GM23338 (cell line): ENCODE measurements around the gene CNNM3. TPM values are rescaled to one million over a fixed set of nuclear protein-coding genes. Genes with fewer than 3 reads are reported as not detected.

Source experiments
- ATAC-seq: fragments of 200-7000 bp; cut with Tn5 transposase; 3 replicates; pipeline ENCODE4 v1.9.1; 2020
- DNase-seq: peaks from one replicate; pipeline ENCODE4 v3.0.0-alpha.2; 2015; ENCODE audit warnings: low spot score
- H2AFZ ChIP-seq: fragments of 200-600 bp; sonication (generic); 2 replicates; pipeline ENCODE4 v1.8.0; 2016; ENCODE audit warnings: antibody characterized with exemption, mild to moderate bottlenecking, moderate library complexity
- H3F3A ChIP-seq: fragments of 200-600 bp; sonication (generic); replicated peaks from 2 replicates; pipeline ENCODE4 v1.8.0; 2017; ENCODE audit warnings: antibody characterized with exemption, mixed run types, low read depth
- H3K27ac ChIP-seq: fragments of 200-600 bp; sonication (generic); 2 replicates; pipeline ENCODE4 v1.6.1; 2016; ENCODE audit warnings: low read depth
- H3K27me3 ChIP-seq: fragments of 200-600 bp; sonication (generic); 2 replicates; pipeline ENCODE4 v1.8.0; 2016; ENCODE audit warnings: mild to moderate bottlenecking, mixed run types, moderate library complexity; ENCODE audit not compliant: insufficient read depth
- H3K36me3 ChIP-seq: fragments of 200-600 bp; sonication (generic); 2 replicates; pipeline ENCODE4 v1.8.0; 2016; ENCODE audit warnings: mild to moderate bottlenecking; ENCODE audit not compliant: insufficient read depth
- H3K4me1 ChIP-seq: fragments of 200-600 bp; sonication (generic); 2 replicates; pipeline ENCODE4 v1.8.0; 2016; ENCODE audit warnings: mild to moderate bottlenecking, moderate library complexity; ENCODE audit not compliant: insufficient read depth
- H3K4me2 ChIP-seq: fragments of 200-600 bp; sonication (generic); 2 replicates; pipeline ENCODE4 v1.7.1; 2017; ENCODE audit warnings: mixed run types
- H3K4me3 ChIP-seq: fragments of 200-600 bp; sonication (generic); 2 replicates; pipeline ENCODE4 v1.6.1; 2016; ENCODE audit warnings: mixed run types
- H3K79me2 ChIP-seq: fragments of 200-600 bp; sonication (generic); replicated peaks from 2 replicates; pipeline ENCODE4 v1.8.0; 2017; ENCODE audit warnings: mild to moderate bottlenecking; ENCODE audit not compliant: insufficient read depth
- H3K9me2 ChIP-seq: fragments of 200-600 bp; sonication (generic); 2 replicates; pipeline ENCODE4 v1.8.0; 2017; ENCODE audit not compliant: insufficient read depth
- H4K20me1 ChIP-seq: fragments of 200-600 bp; sonication (generic); replicated peaks from 2 replicates; pipeline ENCODE4 v1.8.0; 2017; ENCODE audit warnings: mild to moderate bottlenecking; ENCODE audit not compliant: insufficient read depth
- H3K27ac Mint-ChIP-seq: 2 replicates; pipeline ENCODE4 v1.8.0; 2020; ENCODE audit warnings: inconsistent platforms, mild to moderate bottlenecking, moderate library complexity, mixed read lengths
- H3K27me3 Mint-ChIP-seq: 3 replicates; pipeline ENCODE4 v1.8.0; 2022; ENCODE audit warnings: low read depth, mild to moderate bottlenecking, moderate library complexity, mixed read lengths, inconsistent platforms; ENCODE audit not compliant: insufficient read depth, poor library complexity
- H3K36me3 Mint-ChIP-seq: 3 replicates; pipeline ENCODE4 v1.8.0; 2021; ENCODE audit warnings: low read depth, mild to moderate bottlenecking, inconsistent platforms, moderate library complexity, mixed read lengths
- H3K4me1 Mint-ChIP-seq: 3 replicates; pipeline ENCODE4 v1.8.0; 2020; ENCODE audit warnings: mild to moderate bottlenecking, inconsistent platforms, mixed read lengths
- H3K4me3 Mint-ChIP-seq: 3 replicates; pipeline ENCODE4 v1.8.0; 2021; ENCODE audit warnings: moderate library complexity, mild to moderate bottlenecking, inconsistent platforms, mixed read lengths
- H3K9me3 Mint-ChIP-seq: 3 replicates; pipeline ENCODE4 v1.8.0; 2020; ENCODE audit warnings: moderate library complexity, mild to moderate bottlenecking, inconsistent platforms, mixed read lengths
- NANOG ChIP-seq: IDR thresholded peaks from 2 replicates; pipeline ENCODE4 v1.6.1; 2016; ENCODE audit warnings: antibody characterized with exemption, borderline replicate concordance
- POLR2AphosphoS5 ChIP-seq: IDR thresholded peaks from 2 replicates; pipeline ENCODE4 v1.6.1; 2016; ENCODE audit warnings: antibody characterized with exemption, low read depth
- STAT1 ChIP-seq: IDR thresholded peaks from one replicate; pipeline ENCODE4 v1.6.1; 2016; ENCODE audit warnings: antibody characterized with exemption; ENCODE audit not compliant: unreplicated experiment
- ZNF114 ChIP-seq: fragments of 250-450 bp; sonication (Bioruptor Pico); IDR thresholded peaks from 2 replicates; pipeline ENCODE4 v1.5.0; 2020; ENCODE audit warnings: mild to moderate bottlenecking, moderate library complexity
- polyA plus RNA-seq: library from polyadenylated mRNA; unstranded; fragments of >200 nt; fragmentation: Nextera tagmentation; extraction: Ambion mirVana; gene quantifications from 2 replicates; pipeline ENCODE4 v1.2.1, GENCODE V29; 2016
- total RNA-seq: library from RNA; depleted of rRNA; stranded (reverse); fragments of >200 nt; shearing (Covaris generic); gene quantifications from 2 replicates; pipeline ENCODE4 v1.2.3, GENCODE V29; 2014
- TF ChIP-seq, protein P1 (sequence below): fragments of 250-450 bp; sonication (Bioruptor Pico); IDR thresholded peaks from 2 replicates; pipeline ENCODE4 v1.5.0; 2020; ENCODE audit warnings: mild to moderate bottlenecking, moderate library complexity
- TF ChIP-seq, protein P2 (sequence below): IDR thresholded peaks from one replicate; pipeline ENCODE4 v1.6.1; 2018; ENCODE audit warnings: antibody characterized with exemption; ENCODE audit not compliant: unreplicated experiment

The CNNM3 gene
- total and polyA plus RNA-seq, 2 experiments from 2014 or later, result 5.3 to 25.7 TPM

DNA sequence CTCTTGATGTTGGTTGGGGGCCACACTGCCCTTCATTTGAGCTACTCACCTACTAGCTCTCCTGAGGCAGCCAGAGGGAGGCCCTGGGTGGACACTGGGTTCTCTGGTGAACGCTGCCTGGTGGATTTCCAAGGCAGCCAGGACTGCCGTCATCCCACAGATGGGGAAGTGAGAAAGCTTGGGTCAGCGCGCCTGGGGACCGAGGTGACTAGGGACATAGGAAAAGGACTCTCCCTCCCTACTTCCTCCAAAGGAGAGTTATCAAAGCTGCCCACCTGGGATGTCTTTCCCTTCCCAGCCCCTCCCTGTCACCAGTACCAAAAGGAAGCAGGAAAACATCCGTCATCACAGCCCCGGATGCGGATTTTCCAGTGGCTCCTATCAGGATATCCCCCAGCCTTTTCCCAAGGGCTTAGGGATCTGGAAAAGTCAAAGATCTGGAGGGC lies 57.6 kb downstream of the CNNM3 start (continued):
- TF ChIP-seq, protein P1, sequence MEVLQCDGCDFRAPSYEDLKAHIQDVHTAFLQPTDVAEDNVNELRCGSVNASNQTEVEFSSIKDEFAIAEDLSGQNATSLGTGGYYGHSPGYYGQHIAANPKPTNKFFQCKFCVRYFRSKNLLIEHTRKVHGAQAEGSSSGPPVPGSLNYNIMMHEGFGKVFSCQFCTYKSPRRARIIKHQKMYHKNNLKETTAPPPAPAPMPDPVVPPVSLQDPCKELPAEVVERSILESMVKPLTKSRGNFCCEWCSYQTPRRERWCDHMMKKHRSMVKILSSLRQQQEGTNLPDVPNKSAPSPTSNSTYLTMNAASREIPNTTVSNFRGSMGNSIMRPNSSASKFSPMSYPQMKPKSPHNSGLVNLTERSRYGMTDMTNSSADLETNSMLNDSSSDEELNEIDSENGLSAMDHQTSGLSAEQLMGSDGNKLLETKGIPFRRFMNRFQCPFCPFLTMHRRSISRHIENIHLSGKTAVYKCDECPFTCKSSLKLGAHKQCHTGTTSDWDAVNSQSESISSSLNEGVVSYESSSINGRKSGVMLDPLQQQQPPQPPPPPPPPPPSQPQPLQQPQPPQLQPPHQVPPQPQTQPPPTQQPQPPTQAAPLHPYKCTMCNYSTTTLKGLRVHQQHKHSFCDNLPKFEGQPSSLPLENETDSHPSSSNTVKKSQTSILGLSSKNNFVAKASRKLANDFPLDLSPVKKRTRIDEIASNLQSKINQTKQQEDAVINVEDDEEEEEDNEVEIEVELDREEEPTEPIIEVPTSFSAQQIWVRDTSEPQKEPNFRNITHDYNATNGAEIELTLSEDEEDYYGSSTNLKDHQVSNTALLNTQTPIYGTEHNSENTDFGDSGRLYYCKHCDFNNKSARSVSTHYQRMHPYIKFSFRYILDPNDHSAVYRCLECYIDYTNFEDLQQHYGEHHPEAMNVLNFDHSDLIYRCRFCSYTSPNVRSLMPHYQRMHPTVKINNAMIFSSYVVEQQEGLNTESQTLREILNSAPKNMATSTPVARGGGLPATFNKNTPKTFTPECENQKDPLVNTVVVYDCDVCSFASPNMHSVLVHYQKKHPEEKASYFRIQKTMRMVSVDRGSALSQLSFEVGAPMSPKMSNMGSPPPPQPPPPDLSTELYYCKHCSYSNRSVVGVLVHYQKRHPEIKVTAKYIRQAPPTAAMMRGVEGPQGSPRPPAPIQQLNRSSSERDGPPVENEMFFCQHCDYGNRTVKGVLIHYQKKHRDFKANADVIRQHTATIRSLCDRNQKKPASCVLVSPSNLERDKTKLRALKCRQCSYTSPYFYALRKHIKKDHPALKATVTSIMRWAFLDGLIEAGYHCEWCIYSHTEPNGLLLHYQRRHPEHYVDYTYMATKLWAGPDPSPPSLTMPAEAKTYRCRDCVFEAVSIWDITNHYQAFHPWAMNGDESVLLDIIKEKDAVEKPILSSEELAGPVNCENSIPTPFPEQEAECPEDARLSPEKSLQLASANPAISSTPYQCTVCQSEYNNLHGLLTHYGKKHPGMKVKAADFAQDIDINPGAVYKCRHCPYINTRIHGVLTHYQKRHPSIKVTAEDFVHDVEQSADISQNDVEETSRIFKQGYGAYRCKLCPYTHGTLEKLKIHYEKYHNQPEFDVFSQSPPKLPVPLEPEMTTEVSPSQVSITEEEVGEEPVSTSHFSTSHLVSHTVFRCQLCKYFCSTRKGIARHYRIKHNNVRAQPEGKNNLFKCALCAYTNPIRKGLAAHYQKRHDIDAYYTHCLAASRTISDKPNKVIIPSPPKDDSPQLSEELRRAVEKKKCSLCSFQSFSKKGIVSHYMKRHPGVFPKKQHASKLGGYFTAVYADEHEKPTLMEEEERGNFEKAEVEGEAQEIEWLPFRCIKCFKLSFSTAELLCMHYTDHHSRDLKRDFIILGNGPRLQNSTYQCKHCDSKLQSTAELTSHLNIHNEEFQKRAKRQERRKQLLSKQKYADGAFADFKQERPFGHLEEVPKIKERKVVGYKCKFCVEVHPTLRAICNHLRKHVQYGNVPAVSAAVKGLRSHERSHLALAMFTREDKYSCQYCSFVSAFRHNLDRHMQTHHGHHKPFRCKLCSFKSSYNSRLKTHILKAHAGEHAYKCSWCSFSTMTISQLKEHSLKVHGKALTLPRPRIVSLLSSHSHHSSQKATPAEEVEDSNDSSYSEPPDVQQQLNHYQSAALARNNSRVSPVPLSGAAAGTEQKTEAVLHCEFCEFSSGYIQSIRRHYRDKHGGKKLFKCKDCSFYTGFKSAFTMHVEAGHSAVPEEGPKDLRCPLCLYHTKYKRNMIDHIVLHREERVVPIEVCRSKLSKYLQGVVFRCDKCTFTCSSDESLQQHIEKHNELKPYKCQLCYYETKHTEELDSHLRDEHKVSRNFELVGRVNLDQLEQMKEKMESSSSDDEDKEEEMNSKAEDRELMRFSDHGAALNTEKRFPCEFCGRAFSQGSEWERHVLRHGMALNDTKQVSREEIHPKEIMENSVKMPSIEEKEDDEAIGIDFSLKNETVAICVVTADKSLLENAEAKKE (CRISPR knock-in tag), result no peak

DNA sequence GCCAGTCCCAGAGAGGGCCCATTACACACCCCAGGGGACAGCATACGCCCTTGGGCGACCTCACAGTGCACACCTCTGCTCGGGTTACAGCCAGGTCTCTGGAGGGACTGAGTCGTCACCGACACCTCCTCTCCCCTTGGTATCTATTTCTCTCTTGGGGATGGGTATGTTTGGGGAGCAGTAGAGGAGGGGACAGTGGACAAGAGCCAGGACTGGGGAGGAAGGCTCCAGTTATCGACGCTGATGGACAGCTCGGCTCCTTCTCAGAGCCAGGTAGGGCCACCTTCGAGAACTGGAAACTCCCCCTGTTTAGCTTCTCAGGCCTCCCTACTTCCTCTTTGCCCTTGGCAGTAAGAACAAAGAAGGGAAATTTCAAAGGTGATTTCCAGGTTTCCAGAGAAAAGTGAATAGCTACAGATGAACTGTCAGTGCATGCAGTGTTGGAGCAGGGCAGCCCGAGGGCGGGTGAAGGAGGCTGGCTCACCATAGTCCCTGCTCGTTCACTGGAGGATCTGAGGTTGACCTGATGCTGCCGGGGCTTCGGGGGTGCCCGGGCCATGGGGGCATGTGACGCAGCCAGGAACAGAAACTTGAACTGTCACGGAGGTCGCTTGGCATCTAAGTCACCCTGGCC lies 58.2 kb downstream of the CNNM3 start:
- Histone ChIP-seq H3K27ac (0 out of 2 replicates have a peak overlapping the region, but pooled peaks have one; percentile 59), H3K79me2 (no peaks in the 10 kb centered on the region; the same call in 1 of the 2 replicates), H3K36me3 (no peaks in the 10 kb centered on the region), H3K4me2 (peak overlapping the region; percentile 65), H3F3A (0 out of 2 replicates have a peak, but pooled peaks cover 12% of the 10 kb centered on the region), H3K27me3 (no peaks in the 10 kb centered on the region), H2AFZ (no peak overlapping the region), H3K4me3 (no peak overlapping the region; the same call in 1 of the 2 replicates), H4K20me1 (no peaks in the 10 kb centered on the region), H3K9me2 (no peaks in the 10 kb centered on the region), H3K4me1 (peaks cover 48% of the 10 kb centered on the region)
- H3K36me3 Mint-ChIP-seq, result peaks cover 5% of the 10 kb centered on the region; the same call in 1 of the 3 replicates
- H3K27me3 Mint-ChIP-seq, result peaks cover 31% of the 10 kb centered on the region
- ATAC-seq (peak; percentile 1; the same call in 1 of the 3 replicates), DNase-seq (peak; percentile 35)
- no peaks in the 10 kb centered on the region for H3K9me3 Mint-ChIP-seq
- H3K27ac Mint-ChIP-seq, result no peak overlapping the region
- no peak overlapping the region for H3K4me3 Mint-ChIP-seq
- H3K4me1 Mint-ChIP-seq, result peaks cover 65% of the 10 kb centered on the region
- TF ChIP-seq ZNF114 (CRISPR knock-in tag) (no peak), NANOG (no peak), POLR2AphosphoS5 (no peak), STAT1 (no peak)
- TF ChIP-seq, protein P2, sequence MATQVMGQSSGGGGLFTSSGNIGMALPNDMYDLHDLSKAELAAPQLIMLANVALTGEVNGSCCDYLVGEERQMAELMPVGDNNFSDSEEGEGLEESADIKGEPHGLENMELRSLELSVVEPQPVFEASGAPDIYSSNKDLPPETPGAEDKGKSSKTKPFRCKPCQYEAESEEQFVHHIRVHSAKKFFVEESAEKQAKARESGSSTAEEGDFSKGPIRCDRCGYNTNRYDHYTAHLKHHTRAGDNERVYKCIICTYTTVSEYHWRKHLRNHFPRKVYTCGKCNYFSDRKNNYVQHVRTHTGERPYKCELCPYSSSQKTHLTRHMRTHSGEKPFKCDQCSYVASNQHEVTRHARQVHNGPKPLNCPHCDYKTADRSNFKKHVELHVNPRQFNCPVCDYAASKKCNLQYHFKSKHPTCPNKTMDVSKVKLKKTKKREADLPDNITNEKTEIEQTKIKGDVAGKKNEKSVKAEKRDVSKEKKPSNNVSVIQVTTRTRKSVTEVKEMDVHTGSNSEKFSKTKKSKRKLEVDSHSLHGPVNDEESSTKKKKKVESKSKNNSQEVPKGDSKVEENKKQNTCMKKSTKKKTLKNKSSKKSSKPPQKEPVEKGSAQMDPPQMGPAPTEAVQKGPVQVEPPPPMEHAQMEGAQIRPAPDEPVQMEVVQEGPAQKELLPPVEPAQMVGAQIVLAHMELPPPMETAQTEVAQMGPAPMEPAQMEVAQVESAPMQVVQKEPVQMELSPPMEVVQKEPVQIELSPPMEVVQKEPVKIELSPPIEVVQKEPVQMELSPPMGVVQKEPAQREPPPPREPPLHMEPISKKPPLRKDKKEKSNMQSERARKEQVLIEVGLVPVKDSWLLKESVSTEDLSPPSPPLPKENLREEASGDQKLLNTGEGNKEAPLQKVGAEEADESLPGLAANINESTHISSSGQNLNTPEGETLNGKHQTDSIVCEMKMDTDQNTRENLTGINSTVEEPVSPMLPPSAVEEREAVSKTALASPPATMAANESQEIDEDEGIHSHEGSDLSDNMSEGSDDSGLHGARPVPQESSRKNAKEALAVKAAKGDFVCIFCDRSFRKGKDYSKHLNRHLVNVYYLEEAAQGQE, result no peak
